GM21717 (cell line): ENCODE data around the gene NOL9.
"Not testable (repeated sequence)": the region's sequence is repeated elsewhere in the genome, so short reads cannot be mapped to it uniquely, and the experiment has no call there.

ENCODE experiments used
- ATAC-seq: cut with Tn5 transposase; IDR thresholded peaks from one replicate; pipeline ENCODE4 v1.9.1; 2021; ENCODE audit warnings: mild to moderate bottlenecking, moderate library complexity; ENCODE audit not compliant: unreplicated experiment

NOL9 gene

GRCh38 chr1:6505367-6506209 is 48.7 kb downstream of the NOL9 start:
- ATAC-seq = no peak

GRCh38 chr1:6504887-6505286 is 49.4 kb downstream of the NOL9 start:
- no peak for ATAC-seq

DNA sequence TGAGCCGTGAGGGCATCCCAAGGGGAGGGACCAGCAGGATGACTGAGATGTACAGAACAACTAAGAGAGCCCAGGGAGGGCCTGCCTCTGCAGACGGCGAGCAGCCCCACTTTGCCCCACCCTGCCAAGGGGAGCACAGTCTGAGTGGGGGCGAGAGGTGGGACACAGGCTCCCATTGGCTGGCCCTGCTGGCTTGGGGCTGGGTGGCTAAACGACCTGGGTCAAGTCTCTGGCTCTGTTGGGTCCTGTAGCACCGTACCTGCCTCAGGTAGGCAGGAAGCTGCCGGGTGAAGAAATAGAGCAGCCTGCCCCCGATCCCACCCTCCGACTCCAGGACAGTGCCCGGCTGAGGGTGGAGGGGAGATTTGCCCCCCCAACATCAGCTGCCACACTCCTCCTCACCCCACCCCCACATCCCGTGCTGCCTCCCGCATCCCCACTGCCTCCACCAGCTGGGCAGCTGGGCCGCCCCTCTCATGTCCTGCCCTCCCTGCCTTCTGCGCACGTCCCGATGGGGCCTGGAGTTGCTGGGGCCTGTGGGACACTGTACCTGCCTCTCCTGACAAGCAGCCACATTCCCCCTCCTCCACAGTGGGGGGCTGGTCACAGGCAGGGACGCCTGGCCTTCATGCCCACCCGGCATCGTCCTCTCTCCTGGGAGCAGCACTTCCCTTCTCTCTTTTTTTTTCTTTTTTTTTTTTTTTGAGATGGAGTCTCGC is 50.3 kb downstream of the NOL9 start:
- ATAC-seq = no peak

- ATAC-seq = no peak
Observed at GRCh38 chr1:6502000-6502891, 52.1 kb downstream of the NOL9 start.

DNA sequence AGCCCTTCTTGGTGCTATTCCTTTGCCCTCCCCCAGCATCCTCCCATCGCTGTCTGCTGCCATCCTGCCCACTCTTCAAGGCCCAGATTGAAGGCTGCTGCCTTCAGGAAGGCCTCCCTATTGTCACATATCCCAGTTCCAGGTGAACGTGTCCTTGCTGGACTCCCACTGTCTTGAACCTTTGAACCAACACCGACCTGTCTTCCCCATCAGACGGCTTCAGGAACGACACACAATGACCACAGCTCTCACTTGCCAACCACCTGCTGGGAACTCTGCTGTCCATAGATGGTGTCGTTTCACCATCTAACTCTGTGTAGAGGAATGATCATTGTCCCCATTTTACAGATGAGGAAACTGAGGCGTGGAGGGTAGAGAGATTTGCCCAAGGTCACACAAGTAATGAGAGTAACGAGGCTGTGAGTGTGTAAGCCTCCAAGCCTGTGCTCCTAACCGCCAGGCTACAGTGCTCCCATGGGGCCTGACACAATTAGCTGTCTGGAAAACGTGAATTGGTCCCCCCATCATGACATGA is 53.0 kb downstream of the NOL9 start:
- ATAC-seq = no peak

GRCh38 chr1:6500544-6501278 is 53.6 kb downstream of the NOL9 start:
- no peak for ATAC-seq

- ATAC-seq = no peak
Observed at GRCh38 chr1:6499296-6499695, 55.0 kb downstream of the NOL9 start.

GRCh38 chr1:6498576-6499111 is 55.7 kb downstream of the NOL9 start:
- no peak for ATAC-seq

DNA sequence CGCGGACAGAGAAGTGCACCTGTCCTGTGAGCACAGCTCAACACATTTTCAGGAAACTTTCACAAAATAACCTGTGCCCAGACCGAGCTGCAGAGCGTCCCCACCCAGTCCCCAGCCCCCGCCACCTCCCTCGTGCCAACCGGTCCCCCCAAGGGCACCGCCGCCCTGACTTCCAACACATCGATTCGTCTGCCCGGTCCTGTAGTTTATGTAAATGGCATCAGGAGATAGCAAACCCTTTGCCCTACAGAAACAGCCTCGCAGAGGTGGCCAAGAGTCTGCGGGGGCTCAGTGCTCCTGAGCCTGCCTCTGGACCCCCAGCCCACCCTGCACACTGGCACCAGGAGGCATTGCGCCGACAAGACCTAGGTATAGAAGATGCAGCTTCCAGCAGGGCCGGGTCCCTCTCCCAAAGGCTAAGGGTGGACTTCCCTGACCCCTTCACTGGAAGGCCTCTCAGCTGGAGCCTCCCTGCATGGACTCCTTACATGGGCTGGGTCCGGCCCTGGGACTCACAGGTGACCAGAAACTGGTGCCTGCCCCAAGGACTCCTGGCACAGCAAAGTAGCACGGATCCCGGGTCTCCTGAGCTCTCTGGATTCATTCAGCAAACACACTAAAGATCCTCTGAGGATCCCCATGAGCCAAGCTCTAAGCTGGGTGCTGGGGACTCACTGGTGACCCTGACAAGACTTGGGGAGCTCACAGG is 56.3 kb downstream of the NOL9 start:
- ATAC-seq = no peak

DNA sequence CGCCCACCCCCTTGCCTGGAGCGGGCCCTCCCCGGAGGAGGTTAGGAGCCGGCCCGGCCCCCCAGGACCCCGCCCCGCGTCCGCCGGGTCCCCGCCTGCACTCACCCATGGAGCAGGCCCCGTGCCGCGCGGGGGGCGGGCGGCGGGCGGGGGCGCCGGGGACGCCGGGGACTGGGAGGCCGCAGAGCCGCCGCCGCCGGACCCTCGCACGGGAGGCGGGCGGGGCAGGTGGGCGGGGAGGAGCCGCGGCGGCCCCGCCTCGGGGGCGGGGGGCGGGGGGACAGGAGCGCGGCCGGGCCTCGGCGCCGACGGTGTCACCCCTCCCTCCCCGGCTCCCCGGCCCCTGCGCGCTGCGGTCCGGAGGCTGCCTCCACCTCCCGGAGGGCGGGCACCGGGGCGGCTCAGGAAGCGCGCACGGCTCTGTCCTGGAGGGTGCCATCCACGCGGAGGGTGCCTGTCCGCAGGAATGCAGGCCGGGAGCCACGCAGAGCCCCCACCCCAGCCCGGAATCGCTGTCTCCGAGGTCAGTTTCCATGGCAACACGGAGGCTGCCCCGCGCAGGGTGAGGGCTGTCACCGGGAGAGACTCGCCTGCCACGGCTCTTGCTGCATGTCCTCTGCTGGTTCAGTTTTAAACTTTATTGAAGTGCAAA is 57.0 kb downstream of the NOL9 start:
- no peak for ATAC-seq

DNA sequence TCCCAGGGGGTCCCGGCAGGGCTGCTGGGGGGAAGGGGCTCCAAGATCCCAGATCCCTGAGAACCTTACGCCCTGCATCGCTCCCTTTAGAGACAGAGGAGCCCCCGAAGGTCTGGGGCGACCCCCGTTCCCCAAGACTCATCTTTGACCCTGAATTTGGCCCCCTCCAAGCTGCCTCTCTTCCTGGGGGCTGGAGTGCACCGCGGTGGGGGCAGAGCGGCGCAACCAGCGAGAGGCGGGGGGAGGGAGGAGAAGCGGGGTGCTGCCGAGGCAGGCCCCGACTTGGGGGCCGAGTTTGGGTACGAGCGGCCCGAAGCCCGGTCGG is 57.5 kb downstream of the NOL9 start:
- no peak for ATAC-seq

DNA sequence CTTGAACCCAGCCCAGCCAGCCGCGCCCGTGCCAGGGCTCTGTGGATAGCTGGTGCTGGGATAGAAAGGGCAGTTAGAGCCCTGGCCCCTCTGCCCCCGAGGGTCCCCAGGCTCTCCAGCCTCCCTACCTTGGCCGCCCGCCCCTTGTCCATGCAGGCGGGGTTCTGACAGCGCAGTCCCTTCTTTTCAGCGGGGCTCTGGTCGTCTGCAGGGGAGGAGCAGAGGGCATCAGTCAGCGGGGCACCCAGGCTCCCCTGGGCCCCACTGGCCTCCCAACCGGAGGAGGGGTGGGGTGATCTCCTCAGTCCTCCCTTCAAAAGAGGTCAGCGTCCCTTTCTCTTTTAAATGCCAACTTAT is 58.0 kb downstream of the NOL9 start:
- no peak for ATAC-seq

DNA sequence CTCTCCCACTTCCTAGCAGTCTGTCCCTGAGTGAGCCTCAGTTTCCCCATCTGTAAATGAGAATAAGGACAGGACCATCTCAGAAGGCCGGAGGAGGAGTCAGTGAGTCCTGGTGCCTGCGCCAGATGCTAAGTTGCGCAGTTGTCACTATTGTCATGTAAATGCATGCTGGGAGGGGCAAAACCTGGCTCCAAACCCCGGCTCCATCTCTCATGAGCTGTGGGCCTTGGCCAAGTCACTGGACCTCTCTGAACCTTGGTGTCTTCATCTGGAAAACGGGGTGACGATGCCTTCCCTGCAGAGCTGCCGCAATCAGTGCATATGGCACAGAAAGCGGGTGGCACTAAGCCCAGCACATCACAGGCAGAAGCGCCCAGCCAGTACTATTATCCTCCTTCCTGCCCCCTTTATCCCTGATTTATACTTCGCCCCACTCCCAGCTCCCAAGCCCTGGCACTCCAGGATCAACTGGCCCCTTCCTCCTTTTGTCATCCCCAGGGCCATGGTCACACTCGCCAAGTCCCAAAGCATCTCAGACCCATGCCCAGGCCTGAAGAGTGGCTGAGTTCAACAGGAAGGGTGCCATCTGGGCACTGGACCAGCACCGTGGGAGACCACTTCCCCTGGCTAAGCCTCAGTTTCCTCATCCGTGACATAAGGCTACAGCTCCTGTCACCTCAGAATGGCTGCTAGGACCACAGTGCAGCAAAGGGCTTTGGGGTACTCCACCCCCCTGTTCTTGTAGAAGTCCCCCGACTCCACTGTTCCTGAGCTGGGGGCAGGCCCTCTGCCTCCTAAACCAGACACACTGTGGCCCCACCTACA is 58.6 kb downstream of the NOL9 start:
- no peak for ATAC-seq

GRCh38 chr1:6495041-6495441 is 59.3 kb downstream of the NOL9 start:
- no peak for ATAC-seq

DNA sequence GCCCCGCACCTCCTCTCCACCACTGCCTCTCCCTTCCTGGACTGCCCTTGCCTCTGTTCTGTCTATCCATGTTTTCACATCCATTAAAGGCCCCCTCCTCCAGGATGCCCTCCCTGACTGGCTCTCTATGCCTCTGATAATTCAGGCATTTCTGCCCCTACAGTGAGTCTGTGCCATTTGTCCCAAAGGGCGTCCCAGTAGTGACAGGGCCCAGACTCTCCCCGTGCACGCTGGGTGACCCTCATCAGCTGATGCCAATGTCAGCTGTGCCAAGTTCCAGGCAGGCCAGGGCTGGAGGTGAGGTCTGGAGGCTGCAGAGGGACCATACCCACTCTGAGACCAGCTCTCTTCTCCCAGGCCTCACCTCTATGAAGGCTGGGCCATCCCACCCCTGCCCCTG is 59.7 kb downstream of the NOL9 start:
- no peak for ATAC-seq

DNA sequence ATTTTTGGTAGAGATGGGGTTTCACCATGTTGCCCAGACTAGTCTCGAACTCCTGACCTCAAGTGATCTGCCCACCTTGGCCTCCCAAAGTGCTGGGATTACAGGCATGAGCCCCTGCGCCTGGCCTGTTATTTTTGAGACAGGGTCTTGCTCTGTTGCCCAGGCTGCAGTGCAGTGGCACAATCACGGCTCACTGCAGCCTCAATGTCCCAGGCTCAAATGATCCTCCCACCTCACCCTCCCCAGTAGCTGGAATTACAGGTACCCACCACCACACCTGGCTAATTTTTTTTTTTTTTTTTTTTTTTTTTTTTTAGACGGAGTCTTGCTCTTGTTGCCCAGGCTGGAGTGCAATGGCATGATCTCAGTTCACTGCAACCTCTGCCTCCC is 60.5 kb downstream of the NOL9 start:
- not testable (repeated sequence) for ATAC-seq

DNA sequence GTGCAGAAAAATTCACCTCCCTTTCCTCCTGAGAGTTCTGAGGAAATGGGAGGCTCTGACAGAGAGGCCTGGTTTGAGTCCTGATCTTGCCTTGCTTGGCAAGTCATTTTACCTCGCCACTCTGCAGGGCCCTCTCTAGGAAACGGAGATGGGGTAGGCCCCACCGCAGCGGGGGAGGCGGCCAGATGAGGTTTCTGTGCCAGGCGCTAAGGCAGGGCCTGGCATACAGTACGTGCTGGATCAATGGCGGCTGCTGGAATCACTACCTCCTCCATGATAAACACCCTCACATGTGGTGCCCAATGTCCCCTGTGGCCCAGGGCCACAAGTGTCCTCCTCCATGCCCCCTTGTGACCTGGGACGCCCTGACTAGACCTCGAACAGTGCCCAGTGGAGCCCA is 62.3 kb downstream of the NOL9 start:
- ATAC-seq = no peak

DNA sequence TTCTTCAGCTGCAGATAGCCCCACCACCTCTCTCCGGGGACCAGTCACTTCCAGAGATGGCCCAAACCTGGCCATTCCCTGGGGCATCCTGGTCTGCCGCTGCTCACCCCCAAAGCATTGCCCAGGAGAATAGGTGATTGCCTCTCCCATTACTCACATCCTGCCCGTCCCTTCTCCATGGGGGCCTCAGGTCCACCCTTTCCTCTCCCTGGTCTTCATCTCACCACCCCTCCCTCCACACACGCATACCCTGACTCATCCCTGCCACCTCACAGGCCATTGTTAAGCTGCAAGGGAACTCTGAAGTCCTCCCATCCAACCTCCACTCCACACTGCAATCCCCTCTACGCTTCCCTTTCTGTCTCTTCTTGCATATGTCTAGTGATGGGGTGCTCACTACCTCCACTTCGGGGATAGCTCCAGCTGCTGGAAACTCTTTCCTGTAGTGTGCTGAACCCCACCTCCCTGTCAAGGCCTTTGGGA is 62.8 kb downstream of the NOL9 start, which contains the start of gene PLEKHG5:
Gene PLEKHG5, minus strand, starts transcription at position 188 of the 483 bp plus-strand sequence. CDS start 14,096 bp downstream, outside the sequence.
- ATAC-seq = no peak
